Mucosa of stomach (tissue), 1 donor: Measurements from ENCODE around the gene SZT2.
"Not testable (repeated sequence)": the region's sequence is repeated elsewhere in the genome, so short reads cannot be mapped to it uniquely, and the experiment has no call there.

ENCODE experiments used
- H3K27me3 ChIP-seq: one replicate; pipeline ENCODE4 v1.7.0; 2013; ENCODE audit warnings: mild to moderate bottlenecking, low read length; ENCODE audit not compliant: control insufficient read depth, insufficient read depth
- H3K36me3 ChIP-seq: one replicate; pipeline ENCODE4 v1.7.0; 2013; ENCODE audit warnings: low read length; ENCODE audit not compliant: control insufficient read depth, insufficient read depth
- H3K4me1 ChIP-seq: one replicate; pipeline ENCODE4 v1.7.0; 2013; ENCODE audit warnings: mild to moderate bottlenecking, low read length; ENCODE audit not compliant: control insufficient read depth, insufficient read depth
- H3K4me3 ChIP-seq: one replicate; pipeline ENCODE4 v1.7.0; 2013; ENCODE audit warnings: low read length
- H3K9ac ChIP-seq: one replicate; pipeline ENCODE4 v1.7.0; 2013; ENCODE audit warnings: mild to moderate bottlenecking, low read length, moderate library complexity
- H3K9me3 ChIP-seq: one replicate; pipeline ENCODE4 v1.7.0; 2013; ENCODE audit warnings: mild to moderate bottlenecking, low read length, moderate library complexity; ENCODE audit not compliant: control insufficient read depth
- donor health status: Pancreatic carcinoma.

SZT2 gene

GRCh38 chr1:43463479-43463878 is 73.8 kb downstream of the SZT2 start:
- no peaks in the 10 kb centered on the region for H3K36me3 ChIP-seq
- H3K9me3 ChIP-seq = no peaks in the 10 kb centered on the region
- peaks cover 11% of the 10 kb centered on the region for H3K4me1 ChIP-seq
- H3K4me3 ChIP-seq = no peak overlapping the region
- H3K27me3 ChIP-seq = no peaks in the 10 kb centered on the region
- no peak overlapping the region for H3K9ac ChIP-seq

GRCh38 chr1:43464681-43465504 is 75.2 kb downstream of the SZT2 start:
- no peaks in the 10 kb centered on the region for H3K36me3 ChIP-seq
- no peaks in the 10 kb centered on the region for H3K9me3 ChIP-seq
- H3K4me3 ChIP-seq = no peak overlapping the region
- no peaks in the 10 kb centered on the region for H3K27me3 ChIP-seq
- H3K9ac ChIP-seq = no peak overlapping the region
- peaks cover 11% of the 10 kb centered on the region for H3K4me1 ChIP-seq

- no peaks in the 10 kb centered on the region for H3K36me3 ChIP-seq
- H3K4me1 ChIP-seq = peaks cover 11% of the 10 kb centered on the region
- H3K9me3 ChIP-seq = no peaks in the 10 kb centered on the region
- no peaks in the 10 kb centered on the region for H3K27me3 ChIP-seq
- no peak overlapping the region for H3K9ac ChIP-seq
- H3K4me3 ChIP-seq = no peak overlapping the region
Observed at GRCh38 chr1:43465505-43466067, 75.9 kb downstream of the SZT2 start.

- peaks cover 11% of the 10 kb centered on the region for H3K4me1 ChIP-seq
- no peak overlapping the region for H3K9ac ChIP-seq
- no peaks in the 10 kb centered on the region for H3K36me3 ChIP-seq
- no peak overlapping the region for H3K4me3 ChIP-seq
- no peaks in the 10 kb centered on the region for H3K27me3 ChIP-seq
- no peaks in the 10 kb centered on the region for H3K9me3 ChIP-seq
Observed at GRCh38 chr1:43466403-43466802, 76.7 kb downstream of the SZT2 start.

- no peak overlapping the region for H3K4me3 ChIP-seq
- H3K36me3 ChIP-seq = no peaks in the 10 kb centered on the region
- H3K4me1 ChIP-seq = peaks cover 16% of the 10 kb centered on the region
- H3K9ac ChIP-seq = no peak overlapping the region
- H3K27me3 ChIP-seq = no peaks in the 10 kb centered on the region
- no peaks in the 10 kb centered on the region for H3K9me3 ChIP-seq
Observed at GRCh38 chr1:43468414-43468813, 78.7 kb downstream of the SZT2 start.

GRCh38 chr1:43469932-43470331 is 80.2 kb downstream of the SZT2 start:
- no peaks in the 10 kb centered on the region for H3K27me3 ChIP-seq
- no peak overlapping the region for H3K4me3 ChIP-seq
- no peaks in the 10 kb centered on the region for H3K36me3 ChIP-seq
- H3K9me3 ChIP-seq = no peaks in the 10 kb centered on the region
- no peak overlapping the region for H3K9ac ChIP-seq
- peaks cover 16% of the 10 kb centered on the region for H3K4me1 ChIP-seq

GRCh38 chr1:43472087-43472462 is 82.4 kb downstream of the SZT2 start:
- no peaks in the 10 kb centered on the region for H3K9me3 ChIP-seq
- H3K9ac ChIP-seq = no peak overlapping the region
- H3K4me1 ChIP-seq = peaks cover 5% of the 10 kb centered on the region
- H3K36me3 ChIP-seq = no peaks in the 10 kb centered on the region
- H3K27me3 ChIP-seq = no peaks in the 10 kb centered on the region
- H3K4me3 ChIP-seq = no peak overlapping the region

- H3K36me3 ChIP-seq, H3K9me3 ChIP-seq, H3K4me1 ChIP-seq, H3K27me3 ChIP-seq, H3K4me3 ChIP-seq, H3K9ac ChIP-seq: not testable (repeated sequence)
Observed at GRCh38 chr1:43472463-43473151, 82.9 kb downstream of the SZT2 start.

- Histone ChIP-seq H3K36me3 (no peaks in the 10 kb centered on the region), H3K9ac (no peak overlapping the region), H3K27me3 (no peaks in the 10 kb centered on the region), H3K9me3 (no peaks in the 10 kb centered on the region), H3K4me1 (peaks cover 5% of the 10 kb centered on the region), H3K4me3 (no peak overlapping the region)
Observed at GRCh38 chr1:43473463-43473862, 83.8 kb downstream of the SZT2 start.

GRCh38 chr1:43475611-43476401 is 86.1 kb downstream of the SZT2 start:
- not testable (repeated sequence) for H3K36me3 ChIP-seq, H3K4me1 ChIP-seq, H3K27me3 ChIP-seq, H3K9ac ChIP-seq, H3K4me3 ChIP-seq, H3K9me3 ChIP-seq

- Histone ChIP-seq H3K36me3 (no peaks in the 10 kb centered on the region), H3K4me1 (peaks cover 3% of the 10 kb centered on the region), H3K4me3 (no peak overlapping the region)
Observed at GRCh38 chr1:43477716-43478115, 88.0 kb downstream of the SZT2 start.

GRCh38 chr1:43479414-43479813 is 89.7 kb downstream of the SZT2 start:
- Histone ChIP-seq H3K9me3 (no peaks in the 10 kb centered on the region), H3K4me3 (no peak overlapping the region), H3K4me1 (no peaks in the 10 kb centered on the region), H3K9ac (no peak overlapping the region), H3K27me3 (no peaks in the 10 kb centered on the region), H3K36me3 (no peaks in the 10 kb centered on the region)

More at GRCh38 chr1:43477716-43478115, 88.0 kb downstream of the SZT2 start:
- Histone ChIP-seq H3K9ac (no peak overlapping the region), H3K27me3 (no peaks in the 10 kb centered on the region), H3K9me3 (no peaks in the 10 kb centered on the region)
